OCI-LY1 (cell line): ENCODE data around the gene CCIN.

Source experiments
- H2AFZ ChIP-seq: fragments of 200-600 bp; sonication (generic), shearing (Covaris generic); 2 replicates; pipeline ENCODE4 v1.6.0; 2014; ENCODE audit warnings: antibody characterized with exemption, mild to moderate bottlenecking, low read length
- H3F3A ChIP-seq: fragments of 200-600 bp; sonication (generic), shearing (Covaris generic); 2 replicates; pipeline ENCODE4 v1.6.0; 2014; ENCODE audit warnings: mild to moderate bottlenecking, antibody characterized with exemption, low read length, moderate library complexity; ENCODE audit not compliant: insufficient read depth
- H3K27ac ChIP-seq: fragments of 200-600 bp; sonication (generic); 2 replicates; pipeline ENCODE4 v1.5.1; 2014; ENCODE audit warnings: low read length, mixed run types, mild to moderate bottlenecking, low read depth; ENCODE audit not compliant: poor library complexity, severe bottlenecking
- H3K27me3 ChIP-seq: fragments of 200-600 bp; sonication (generic); 2 replicates; pipeline ENCODE4 v1.6.0; 2014; ENCODE audit warnings: antibody characterized with exemption, mild to moderate bottlenecking, low read length, moderate library complexity; ENCODE audit not compliant: insufficient read depth
- H3K36me3 ChIP-seq: fragments of 200-600 bp; sonication (generic); 2 replicates; pipeline ENCODE4 v1.6.1; 2014; ENCODE audit warnings: mild to moderate bottlenecking, antibody characterized with exemption, low read length, moderate library complexity, mixed read lengths; ENCODE audit not compliant: insufficient read depth
- H3K4me1 ChIP-seq: fragments of 200-600 bp; sonication (generic); 2 replicates; pipeline ENCODE4 v1.5.1; 2014; ENCODE audit warnings: mild to moderate bottlenecking, low read length, moderate library complexity; ENCODE audit not compliant: insufficient read depth, severe bottlenecking
- H3K4me2 ChIP-seq: fragments of 200-600 bp; sonication (generic), shearing (Covaris generic); 2 replicates; pipeline ENCODE4 v1.6.1; 2014; ENCODE audit warnings: low read length
- H3K4me3 ChIP-seq: fragments of 200-600 bp; sonication (generic); 2 replicates; pipeline ENCODE4 v1.5.1; 2014; ENCODE audit warnings: low read length, low read depth, mild to moderate bottlenecking, mixed read lengths; ENCODE audit not compliant: poor library complexity, severe bottlenecking
- H3K79me2 ChIP-seq: fragments of 200-600 bp; shearing (Covaris generic); 2 replicates; pipeline ENCODE4 v1.6.1; 2016; ENCODE audit warnings: mixed run types, low read length, mixed read lengths; ENCODE audit not compliant: insufficient read depth
- H3K9ac ChIP-seq: fragments of 200-600 bp; sonication (generic), shearing (Covaris generic); 2 replicates; pipeline ENCODE4 v1.6.1; 2014; ENCODE audit warnings: mild to moderate bottlenecking, low read length, mixed read lengths
- H3K9me2 ChIP-seq: fragments of 200-600 bp; sonication (generic), shearing (Covaris generic); 2 replicates; pipeline ENCODE4 v1.6.1; 2014; ENCODE audit warnings: low read depth, mild to moderate bottlenecking, low read length, mixed read lengths
- H3K9me3 ChIP-seq: fragments of 200-600 bp; shearing (Covaris generic); 2 replicates; pipeline ENCODE4 v1.6.1; 2014; ENCODE audit warnings: low read length, mixed read lengths
- H4K20me1 ChIP-seq: fragments of 200-600 bp; sonication (generic), shearing (Covaris generic); 2 replicates; pipeline ENCODE4 v1.6.0; 2016; ENCODE audit warnings: mild to moderate bottlenecking, low read length; ENCODE audit not compliant: insufficient read depth
- EZH2 ChIP-seq: fragments of 200-600 bp; sonication (generic), shearing (Covaris generic); IDR thresholded peaks from 2 replicates; pipeline ENCODE4 v1.8.0; 2017; ENCODE audit warnings: borderline replicate concordance, mixed run types, mild to moderate bottlenecking, antibody characterized with exemption, low read length, moderate library complexity, mixed read lengths
- TF ChIP-seq, protein P1 (sequence below): fragments of 200-600 bp; sonication (generic), shearing (Covaris generic); IDR thresholded peaks from 2 replicates; pipeline ENCODE4 v1.5.1; 2017; ENCODE audit warnings: mild to moderate bottlenecking, antibody characterized with exemption, low read length, moderate library complexity, mixed read lengths

CCIN gene

DNA sequence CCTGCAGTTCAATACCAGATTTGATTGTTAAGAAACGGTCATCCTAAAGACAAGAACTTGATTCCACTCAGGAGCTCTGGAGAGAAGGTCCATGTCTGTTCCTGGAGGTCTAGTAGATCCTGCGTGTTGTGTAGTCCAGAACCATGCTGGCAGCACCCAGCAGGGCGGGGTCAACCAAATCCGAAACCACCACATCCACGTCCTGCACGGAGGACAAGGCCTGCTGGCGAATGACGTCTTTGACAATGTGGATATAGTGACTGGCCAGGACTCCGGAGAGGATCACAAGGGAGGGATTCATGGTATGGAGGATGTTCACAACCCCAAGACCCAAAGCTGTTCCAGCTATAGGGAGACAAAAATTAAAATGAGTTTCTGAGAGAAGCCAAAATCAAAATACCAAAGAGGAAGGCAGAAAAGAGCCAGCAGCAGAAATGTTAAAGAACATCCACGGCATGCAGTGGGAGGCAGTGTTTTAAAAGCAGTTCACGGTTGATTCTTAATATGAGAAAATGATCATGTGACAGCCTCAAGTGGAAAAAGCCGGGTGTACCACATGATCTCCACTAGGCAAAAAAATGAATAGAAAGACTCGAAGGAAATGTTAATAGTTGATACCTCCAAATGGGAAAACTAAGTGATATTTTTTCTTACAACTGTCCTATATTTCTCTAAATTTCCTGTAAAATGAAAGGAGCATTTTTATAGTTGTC lies 48.2 kb downstream of the CCIN start:
- no peak overlapping the region for H3K27ac ChIP-seq
- no peak overlapping the region for H3K4me3 ChIP-seq
- H4K20me1 ChIP-seq, result no peaks in the 10 kb centered on the region
- H3K27me3 ChIP-seq, result no peaks in the 10 kb centered on the region
- H3K4me2 ChIP-seq, result no peak overlapping the region
- H3K9me3 ChIP-seq, result peaks cover under 1% of the 10 kb centered on the region; the same call in 1 of the 2 replicates
- H3K79me2 ChIP-seq, result no peaks in the 10 kb centered on the region
- H3K9me2 ChIP-seq, result no peaks in the 10 kb centered on the region
- no peak overlapping the region for H3K9ac ChIP-seq
- no peaks in the 10 kb centered on the region for H3F3A ChIP-seq
- H3K4me1 ChIP-seq, result no peaks in the 10 kb centered on the region
- no peak overlapping the region for H2AFZ ChIP-seq
- TF ChIP-seq, protein P1, sequence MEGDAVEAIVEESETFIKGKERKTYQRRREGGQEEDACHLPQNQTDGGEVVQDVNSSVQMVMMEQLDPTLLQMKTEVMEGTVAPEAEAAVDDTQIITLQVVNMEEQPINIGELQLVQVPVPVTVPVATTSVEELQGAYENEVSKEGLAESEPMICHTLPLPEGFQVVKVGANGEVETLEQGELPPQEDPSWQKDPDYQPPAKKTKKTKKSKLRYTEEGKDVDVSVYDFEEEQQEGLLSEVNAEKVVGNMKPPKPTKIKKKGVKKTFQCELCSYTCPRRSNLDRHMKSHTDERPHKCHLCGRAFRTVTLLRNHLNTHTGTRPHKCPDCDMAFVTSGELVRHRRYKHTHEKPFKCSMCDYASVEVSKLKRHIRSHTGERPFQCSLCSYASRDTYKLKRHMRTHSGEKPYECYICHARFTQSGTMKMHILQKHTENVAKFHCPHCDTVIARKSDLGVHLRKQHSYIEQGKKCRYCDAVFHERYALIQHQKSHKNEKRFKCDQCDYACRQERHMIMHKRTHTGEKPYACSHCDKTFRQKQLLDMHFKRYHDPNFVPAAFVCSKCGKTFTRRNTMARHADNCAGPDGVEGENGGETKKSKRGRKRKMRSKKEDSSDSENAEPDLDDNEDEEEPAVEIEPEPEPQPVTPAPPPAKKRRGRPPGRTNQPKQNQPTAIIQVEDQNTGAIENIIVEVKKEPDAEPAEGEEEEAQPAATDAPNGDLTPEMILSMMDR, result no peak
- TF ChIP-seq EZH2, result no peak
- peaks cover 85% of the 10 kb centered on the region for H3K36me3 ChIP-seq

DNA sequence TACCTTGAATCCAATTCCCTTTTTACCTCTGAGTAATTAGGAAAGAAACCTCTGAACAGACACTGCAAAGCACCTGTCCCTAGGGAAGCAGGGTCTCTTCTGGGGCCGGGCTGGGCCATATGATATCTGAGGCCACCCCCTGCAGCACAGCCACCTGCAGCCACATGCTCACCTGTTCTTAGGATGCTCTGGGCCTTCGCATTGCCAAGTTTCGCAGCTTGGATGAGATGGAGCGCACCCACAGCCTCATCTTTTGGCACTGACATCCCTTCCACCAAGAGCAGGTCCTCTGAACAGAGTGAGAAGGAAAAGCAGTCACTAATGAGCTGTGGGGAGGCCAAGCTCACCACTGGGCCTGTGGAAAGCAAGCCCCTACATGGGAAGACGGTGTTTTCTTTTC lies 48.8 kb downstream of the CCIN start:
- H3F3A ChIP-seq, result no peaks in the 10 kb centered on the region
- no peaks in the 10 kb centered on the region for H3K27me3 ChIP-seq
- no peak overlapping the region for H3K4me3 ChIP-seq
- TF ChIP-seq EZH2, result no peak
- TF ChIP-seq, protein P1, result no peak
- H3K4me1 ChIP-seq, result no peaks in the 10 kb centered on the region
- no peak overlapping the region for H3K27ac ChIP-seq
- H2AFZ ChIP-seq, result no peak overlapping the region
- no peak overlapping the region for H3K9ac ChIP-seq
- H3K36me3 ChIP-seq, result peaks cover 85% of the 10 kb centered on the region
- peaks cover 6% of the 10 kb centered on the region for H3K9me3 ChIP-seq
- H3K9me2 ChIP-seq, result no peaks in the 10 kb centered on the region
- no peaks in the 10 kb centered on the region for H3K79me2 ChIP-seq
- H3K4me2 ChIP-seq, result no peak overlapping the region
- no peaks in the 10 kb centered on the region for H4K20me1 ChIP-seq

DNA sequence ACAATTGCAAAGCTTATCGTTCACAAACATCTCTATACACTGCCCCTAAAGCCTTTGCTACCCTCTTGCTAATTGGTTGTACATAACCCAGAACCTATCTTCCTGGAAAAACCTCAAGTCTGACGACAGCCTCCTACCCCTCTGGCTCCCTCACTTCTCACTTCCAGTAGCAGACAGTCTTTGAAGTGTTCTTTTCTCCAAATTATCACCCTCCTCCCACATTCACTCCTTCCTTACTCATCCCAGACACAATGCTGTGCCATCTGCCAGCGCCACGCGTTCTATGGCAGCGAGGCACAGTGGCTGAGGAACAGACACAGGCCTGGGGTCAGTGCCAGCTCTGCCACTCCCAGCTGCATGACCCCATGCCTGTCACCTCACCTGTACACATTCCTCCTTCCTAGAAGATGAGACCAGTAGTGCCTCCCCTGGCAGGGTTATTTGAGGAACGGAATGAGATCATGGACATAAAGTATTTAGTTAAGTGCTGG lies 49.3 kb downstream of the CCIN start:
- H3K4me1 ChIP-seq, result no peaks in the 10 kb centered on the region
- TF ChIP-seq EZH2, result no peak
- TF ChIP-seq, protein P1, result no peak
- no peaks in the 10 kb centered on the region for H4K20me1 ChIP-seq
- no peak overlapping the region for H3K27ac ChIP-seq
- no peak overlapping the region for H3K4me3 ChIP-seq
- no peaks in the 10 kb centered on the region for H3F3A ChIP-seq
- H3K9me2 ChIP-seq, result no peaks in the 10 kb centered on the region
- H3K4me2 ChIP-seq, result no peak overlapping the region
- H3K27me3 ChIP-seq, result no peaks in the 10 kb centered on the region
- H2AFZ ChIP-seq, result no peak overlapping the region
- peaks cover 10% of the 10 kb centered on the region for H3K9me3 ChIP-seq
- H3K36me3 ChIP-seq, result peaks cover 85% of the 10 kb centered on the region
- no peaks in the 10 kb centered on the region for H3K79me2 ChIP-seq
- no peak overlapping the region for H3K9ac ChIP-seq
